HEK293 (cell line): ENCODE data around the gene SNAPC2.

ENCODE experiments used
- CTCF ChIA-PET: fragments of 350-600 bp; formaldehyde crosslinking; extraction: SDS; loops from one replicate; lab custom pipeline; 2021; ENCODE audit warnings: antibody characterized with exemption; lab: Yijun Ruan, JAX
- POLR2A ChIA-PET: fragments of 300-600 bp; formaldehyde crosslinking; extraction: SDS; loops from one replicate; lab custom pipeline; 2020; ENCODE audit warnings: antibody characterized with exemption, inconsistent platforms; lab: Yijun Ruan, JAX
- H3K27ac ChIP-seq: fragments of 200-500 bp; sonication (Bioruptor generic); 2 replicates; pipeline ENCODE4 v1.5.1; 2014; ENCODE audit warnings: low read depth, low read length, control low read depth, inconsistent platforms; ENCODE audit errors: extremely low read depth
- H3K36me3 ChIP-seq, 2 experiments: fragments of 200-500 bp in 1 of 2; sonication (Bioruptor generic) in 1 of 2; 1 replicate in 1 of 2; 2 replicates in 1 of 2; pipeline ENCODE4 v1.5.1; 2014 to 2017; ENCODE audit warnings: inconsistent platforms in 2 of 2, low read length in 2 of 2; ENCODE audit not compliant: control insufficient read depth in 2 of 2, insufficient read depth in 1 of 2
- H3K4me1 ChIP-seq: fragments of 200-500 bp; sonication (Bioruptor generic); 2 replicates; pipeline ENCODE4 v1.5.1; 2014; ENCODE audit warnings: mild to moderate bottlenecking, low read length, inconsistent platforms; ENCODE audit not compliant: control insufficient read depth, insufficient read depth
- H3K4me3 ChIP-seq: 2 replicates; pipeline ENCODE4 v1.5.1; 2011; ENCODE audit warnings: low read depth, mild to moderate bottlenecking, control low read depth, low read length, moderate library complexity
- H3K9me3 ChIP-seq: fragments of 200-500 bp; sonication (Bioruptor generic); 2 replicates; pipeline ENCODE4 v1.5.1; 2014; ENCODE audit warnings: low read depth, low read length, inconsistent platforms; ENCODE audit not compliant: control insufficient read depth, insufficient read depth
- CTCF ChIP-seq: fragments of 450-650 bp; formaldehyde crosslinking; IDR thresholded peaks from 2 replicates; pipeline ENCODE4 v1.5.1; 2016; ENCODE audit warnings: missing biosample characterization, missing genetic modification characterization
- GLI2 ChIP-seq: fragments of 450-650 bp; formaldehyde crosslinking; IDR thresholded peaks from 2 replicates; pipeline ENCODE4; 2017; ENCODE audit warnings: missing biosample characterization, missing genetic modification characterization, low read depth, borderline replicate concordance
- GLIS1 ChIP-seq: fragments of 450-650 bp; formaldehyde crosslinking; IDR thresholded peaks from 2 replicates; pipeline ENCODE4 v1.5.1; 2016; ENCODE audit warnings: missing biosample characterization, missing genetic modification characterization
- KLF17 ChIP-seq: fragments of 450-650 bp; formaldehyde crosslinking; IDR thresholded peaks from 2 replicates; pipeline ENCODE4 v1.5.1; 2016; ENCODE audit warnings: missing biosample characterization, missing genetic modification characterization
- TSHZ1 ChIP-seq: fragments of 450-650 bp; formaldehyde crosslinking; IDR thresholded peaks from 2 replicates; pipeline ENCODE4 v1.5.1; 2016; ENCODE audit warnings: missing biosample characterization, missing genetic modification characterization, borderline replicate concordance
- YY1 ChIP-seq: fragments of 450-650 bp; formaldehyde crosslinking; IDR thresholded peaks from 2 replicates; pipeline ENCODE4 v1.5.1; 2018; ENCODE audit warnings: missing biosample characterization, missing genetic modification characterization
- ZBTB11 ChIP-seq: fragments of 450-650 bp; formaldehyde crosslinking; conservative IDR thresholded peaks from 2 replicates; pipeline ENCODE4 v1.5.1; 2016; ENCODE audit warnings: low read depth, missing biosample characterization, missing genetic modification characterization
- ZEB2 ChIP-seq: fragments of 450-650 bp; formaldehyde crosslinking; IDR thresholded peaks from 2 replicates; pipeline ENCODE4 v1.5.1; 2016; ENCODE audit warnings: missing biosample characterization, missing genetic modification characterization
- ZFHX2 ChIP-seq: fragments of 450-650 bp; formaldehyde crosslinking; conservative IDR thresholded peaks from 2 replicates; pipeline ENCODE4 v1.5.1; 2016; ENCODE audit warnings: missing biosample characterization, missing genetic modification characterization
- ZNF10 ChIP-seq: fragments of 450-650 bp; formaldehyde crosslinking; IDR thresholded peaks from 2 replicates; pipeline ENCODE4 v1.5.1; 2017; ENCODE audit warnings: missing biosample characterization, missing genetic modification characterization
- ZNF221 ChIP-seq: fragments of 450-650 bp; formaldehyde crosslinking; IDR thresholded peaks from 2 replicates; pipeline ENCODE4 v1.5.1; 2017; ENCODE audit warnings: missing biosample characterization, missing genetic modification characterization, borderline replicate concordance
- ZNF24 ChIP-seq: fragments of 450-650 bp; formaldehyde crosslinking; IDR thresholded peaks from 2 replicates; pipeline ENCODE4 v1.5.1; 2016; ENCODE audit warnings: missing biosample characterization, missing genetic modification characterization
- ZNF248 ChIP-seq: fragments of 450-650 bp; formaldehyde crosslinking; IDR thresholded peaks from 2 replicates; pipeline ENCODE4 v1.5.1; 2017; ENCODE audit warnings: missing biosample characterization, missing genetic modification characterization
- ZNF37A ChIP-seq: fragments of 450-650 bp; IDR thresholded peaks from 2 replicates; pipeline ENCODE4 v1.5.1; 2018; ENCODE audit warnings: missing biosample characterization, missing genetic modification characterization
- ZNF426 ChIP-seq: fragments of 450-650 bp; formaldehyde crosslinking; IDR thresholded peaks from 2 replicates; pipeline ENCODE4 v1.5.1; 2017; ENCODE audit warnings: missing biosample characterization, missing genetic modification characterization, mild to moderate bottlenecking, inconsistent platforms, moderate library complexity
- ZNF513 ChIP-seq: fragments of 450-650 bp; IDR thresholded peaks from 2 replicates; pipeline ENCODE4 v1.5.1; 2018; ENCODE audit warnings: missing biosample characterization, missing genetic modification characterization
- ZNF521 ChIP-seq: fragments of 450-650 bp; formaldehyde crosslinking; IDR thresholded peaks from 2 replicates; pipeline ENCODE4 v1.5.1; 2017; ENCODE audit warnings: missing biosample characterization, mild to moderate bottlenecking, missing genetic modification characterization
- ZNF529 ChIP-seq: fragments of 450-650 bp; formaldehyde crosslinking; IDR thresholded peaks from 2 replicates; pipeline ENCODE4 v1.5.1; 2017; ENCODE audit warnings: missing genetic modification characterization, missing biosample characterization; ENCODE audit not compliant: insufficient replicate concordance
- ZNF658 ChIP-seq: fragments of 450-650 bp; formaldehyde crosslinking; IDR thresholded peaks from 2 replicates; pipeline ENCODE4; 2016; ENCODE audit warnings: missing biosample characterization, missing genetic modification characterization
- ZNF792 ChIP-seq: fragments of 450-650 bp; formaldehyde crosslinking; IDR thresholded peaks from 2 replicates; pipeline ENCODE4 v1.5.1; 2016; ENCODE audit warnings: missing biosample characterization, missing genetic modification characterization
- ZSCAN30 ChIP-seq: fragments of 450-650 bp; IDR thresholded peaks from 2 replicates; pipeline ENCODE4 v1.5.1; 2018; ENCODE audit warnings: missing biosample characterization, mild to moderate bottlenecking, missing genetic modification characterization, moderate library complexity

Gene SNAPC2

GRCh38 chr19:7943444-7944176 is 23.5 kb downstream of the SNAPC2 start, which contains the start of gene TIMM44 (continued):
- TF ChIP-seq ZNF521 (tag by site-specific recombination) (no peak), GLI2 (tag by site-specific recombination) (no peak), TSHZ1 (no peak)

GRCh38 chr19:7944177-7944761 is 24.1 kb downstream of the SNAPC2 start:
- Histone ChIP-seq H3K27ac (peak overlapping the region; percentile 53; the same call in 1 of the 2 replicates), H3K4me3 (peak overlapping the region; percentile 58), H3K4me1 (no peaks in the 10 kb centered on the region), H3K36me3 (peaks cover 0 to 25% of the 10 kb centered on the region in 2 experiments; a peak in 2 of 3 replicates), H3K9me3 (no peaks in the 10 kb centered on the region)
- ChIA-PET CTCF (interaction anchor here (0.5 to 2.6 kb wide), 39 partner anchors 9 to 450 kb away, joined by 3 to 26 read pairs (median 4); partner anchors contain the start of genes CTXN1, MAP2K7 and SNAPC2), POLR2A (interaction anchor here (0.5 to 4.2 kb wide), 34 partner anchors 8 to 875 kb away, joined by 3 to 60 read pairs (median 5); partner anchors contain the start of genes CTXN1, ELAVL1, MAP2K7 and PET100)
- TF ChIP-seq ZNF529 (tag by site-specific recombination) (no peak), ZEB2 (tag by site-specific recombination) (peak; percentile 82), ZNF792 (0 out of 2 replicates have a peak, but pooled peaks have one; percentile 7), ZNF221 (no peak), ZNF658 (no peak), ZNF37A (tag by site-specific recombination) (no peak), ZNF10 (tag by site-specific recombination) (0 out of 2 replicates have a peak, but pooled peaks have one; percentile 29), ZNF426 (tag by site-specific recombination) (no peak), ZNF24 (tag by site-specific recombination) (0 out of 2 replicates have a peak, but pooled peaks have one; percentile 17), ZSCAN30 (tag by site-specific recombination) (0 out of 2 replicates have a peak, but pooled peaks have one; percentile 23), GLIS1 (tag by site-specific recombination) (peak; percentile 33), ZNF513 (tag by site-specific recombination) (peak; percentile 75), ZNF248 (tag by site-specific recombination) (no peak), KLF17 (0 out of 2 replicates have a peak, but pooled peaks have one; percentile 3), ZFHX2 (peak; percentile 36), CTCF (tag by site-specific recombination) (peak; percentile 92), ZBTB11 (tag by site-specific recombination) (no peak; the same call in 1 of the 2 replicates), YY1 (tag by site-specific recombination) (no peak; the same call in 1 of the 2 replicates)
